SU-DHL-6 (cell line): Measurements from ENCODE around the gene SMYD2.

ENCODE experiments used
- EZH2phosphoT487 ChIP-seq: fragments of 200-600 bp; sonication (generic), shearing (Covaris generic); conservative IDR thresholded peaks from 2 replicates; pipeline ENCODE4 v1.6.1; 2018; ENCODE audit warnings: mild to moderate bottlenecking, antibody characterized with exemption, low read length, moderate library complexity, mixed read lengths
- TF ChIP-seq, protein P1 (sequence below): fragments of 200-600 bp; sonication (generic); IDR thresholded peaks from one replicate; pipeline ENCODE4 v1.5.1; 2017; ENCODE audit warnings: antibody characterized with exemption, mild to moderate bottlenecking, low read length, moderate library complexity; ENCODE audit not compliant: insufficient read depth, poor library complexity, severe bottlenecking

- TF ChIP-seq, protein P1, sequence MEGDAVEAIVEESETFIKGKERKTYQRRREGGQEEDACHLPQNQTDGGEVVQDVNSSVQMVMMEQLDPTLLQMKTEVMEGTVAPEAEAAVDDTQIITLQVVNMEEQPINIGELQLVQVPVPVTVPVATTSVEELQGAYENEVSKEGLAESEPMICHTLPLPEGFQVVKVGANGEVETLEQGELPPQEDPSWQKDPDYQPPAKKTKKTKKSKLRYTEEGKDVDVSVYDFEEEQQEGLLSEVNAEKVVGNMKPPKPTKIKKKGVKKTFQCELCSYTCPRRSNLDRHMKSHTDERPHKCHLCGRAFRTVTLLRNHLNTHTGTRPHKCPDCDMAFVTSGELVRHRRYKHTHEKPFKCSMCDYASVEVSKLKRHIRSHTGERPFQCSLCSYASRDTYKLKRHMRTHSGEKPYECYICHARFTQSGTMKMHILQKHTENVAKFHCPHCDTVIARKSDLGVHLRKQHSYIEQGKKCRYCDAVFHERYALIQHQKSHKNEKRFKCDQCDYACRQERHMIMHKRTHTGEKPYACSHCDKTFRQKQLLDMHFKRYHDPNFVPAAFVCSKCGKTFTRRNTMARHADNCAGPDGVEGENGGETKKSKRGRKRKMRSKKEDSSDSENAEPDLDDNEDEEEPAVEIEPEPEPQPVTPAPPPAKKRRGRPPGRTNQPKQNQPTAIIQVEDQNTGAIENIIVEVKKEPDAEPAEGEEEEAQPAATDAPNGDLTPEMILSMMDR = no peak
- no peak for TF ChIP-seq EZH2phosphoT487
These were observed 46.9 kb upstream of the SMYD2 start for GRCh38 chr1:214233856-214234634.
